HL-60 (cell line): ENCODE results near the gene JADE2.

ENCODE experiments used
- DNase-seq, 2 experiments: peaks; one replicate each; pipeline ENCODE4 v3.0.0-alpha.2; 2010 to 2020; ENCODE audit warnings: low read depth in 1 of 2, low spot score in 1 of 2
- H3K27ac ChIP-seq: fragments of 250-450 bp; sonication (Bioruptor Pico); replicated peaks from 2 replicates; pipeline ENCODE4 v1.5.1; 2020; ENCODE audit warnings: mild to moderate bottlenecking, moderate library complexity
- H3K27me3 ChIP-seq: fragments of 250-450 bp; sonication (Bioruptor Pico); 2 replicates; pipeline ENCODE4 v1.5.1; 2021; ENCODE audit warnings: mild to moderate bottlenecking, moderate library complexity; ENCODE audit not compliant: insufficient read depth, poor library complexity, severe bottlenecking
- H3K4me3 ChIP-seq: replicated peaks from 2 replicates; pipeline ENCODE4 v1.5.1; 2011; ENCODE audit warnings: mild to moderate bottlenecking, control low read depth, low read length; ENCODE audit not compliant: insufficient read depth
- GABPA ChIP-seq: IDR thresholded peaks from 2 replicates; pipeline ENCODE4 v1.6.1; 2012; ENCODE audit warnings: low read depth
- POLR2AphosphoS5 ChIP-seq: IDR thresholded peaks from 2 replicates; pipeline ENCODE4 v1.6.1; 2012; ENCODE audit warnings: low read depth
- SPI1 ChIP-seq: IDR thresholded peaks from 2 replicates; pipeline ENCODE4 v1.6.1; 2012; ENCODE audit warnings: low read depth, mild to moderate bottlenecking, borderline replicate concordance
- TF ChIP-seq, protein P1 (sequence below): IDR thresholded peaks from one replicate; pipeline ENCODE4 v1.5.1; 2011; ENCODE audit warnings: low read length, control low read depth, inconsistent platforms; ENCODE audit not compliant: insufficient read depth
- TF ChIP-seq, protein P2 (sequence below): IDR thresholded peaks from 2 replicates; pipeline ENCODE4 v1.6.1; 2012; ENCODE audit warnings: low read depth; ENCODE audit not compliant: insufficient replicate concordance

The JADE2 gene

DNA sequence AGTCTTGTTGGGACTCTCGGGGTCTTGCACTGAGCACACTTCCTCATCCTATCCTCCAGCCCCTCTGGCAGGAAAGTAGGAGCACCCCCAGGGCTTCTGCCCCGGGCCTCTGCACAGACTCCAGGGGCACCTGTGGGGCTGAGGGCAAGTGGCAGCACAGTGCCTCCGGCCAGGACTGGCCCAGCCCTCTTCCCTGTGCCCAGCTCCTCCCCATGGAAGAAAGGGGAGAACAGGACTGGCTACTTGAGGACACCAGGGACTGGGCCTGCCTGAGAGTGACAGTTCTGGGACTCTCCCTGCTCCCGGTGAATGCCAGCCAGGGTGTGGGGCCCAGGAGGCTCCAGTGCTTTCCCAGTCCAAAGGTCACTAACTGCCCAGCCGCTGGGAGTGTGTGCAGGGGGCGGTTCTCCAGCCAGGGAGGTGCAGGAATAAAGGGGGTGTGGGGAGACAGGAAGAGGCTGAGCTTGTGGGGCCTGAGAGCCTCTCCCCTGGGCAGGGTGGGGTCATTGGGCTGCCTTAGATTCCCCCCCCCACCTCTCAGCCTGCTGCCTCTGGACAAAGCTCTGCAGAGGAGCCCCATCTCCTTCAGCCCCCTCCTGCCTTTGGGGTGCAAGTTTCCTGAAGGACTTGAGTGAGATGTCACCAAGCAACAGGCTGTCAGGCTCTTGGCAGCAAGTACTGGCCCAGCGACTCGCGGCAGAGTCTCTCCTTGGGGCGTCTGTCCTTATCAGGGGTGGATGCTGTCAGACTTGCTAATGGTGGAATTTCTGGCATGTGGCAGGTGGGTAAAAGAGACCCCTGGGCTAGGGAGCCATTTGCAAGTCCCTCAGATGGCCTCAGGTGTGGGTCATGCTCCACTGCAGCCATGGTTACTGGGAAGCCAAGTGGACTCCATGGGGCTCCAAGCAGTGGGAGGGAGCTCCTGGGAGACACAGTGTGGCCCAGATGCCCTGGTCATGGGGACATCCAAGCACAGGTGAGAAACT is 19.1 kb upstream of the JADE2 start:
- no peaks in the 10 kb centered on the region for H3K27me3 ChIP-seq
- H3K4me3 ChIP-seq = no peak overlapping the region
- H3K27ac ChIP-seq = no peak overlapping the region
- DNase-seq = no peak
- TF ChIP-seq GABPA = no peak
- no peak for TF ChIP-seq SPI1
- TF ChIP-seq, protein P1, sequence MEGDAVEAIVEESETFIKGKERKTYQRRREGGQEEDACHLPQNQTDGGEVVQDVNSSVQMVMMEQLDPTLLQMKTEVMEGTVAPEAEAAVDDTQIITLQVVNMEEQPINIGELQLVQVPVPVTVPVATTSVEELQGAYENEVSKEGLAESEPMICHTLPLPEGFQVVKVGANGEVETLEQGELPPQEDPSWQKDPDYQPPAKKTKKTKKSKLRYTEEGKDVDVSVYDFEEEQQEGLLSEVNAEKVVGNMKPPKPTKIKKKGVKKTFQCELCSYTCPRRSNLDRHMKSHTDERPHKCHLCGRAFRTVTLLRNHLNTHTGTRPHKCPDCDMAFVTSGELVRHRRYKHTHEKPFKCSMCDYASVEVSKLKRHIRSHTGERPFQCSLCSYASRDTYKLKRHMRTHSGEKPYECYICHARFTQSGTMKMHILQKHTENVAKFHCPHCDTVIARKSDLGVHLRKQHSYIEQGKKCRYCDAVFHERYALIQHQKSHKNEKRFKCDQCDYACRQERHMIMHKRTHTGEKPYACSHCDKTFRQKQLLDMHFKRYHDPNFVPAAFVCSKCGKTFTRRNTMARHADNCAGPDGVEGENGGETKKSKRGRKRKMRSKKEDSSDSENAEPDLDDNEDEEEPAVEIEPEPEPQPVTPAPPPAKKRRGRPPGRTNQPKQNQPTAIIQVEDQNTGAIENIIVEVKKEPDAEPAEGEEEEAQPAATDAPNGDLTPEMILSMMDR = no peak
- no peak for TF ChIP-seq POLR2AphosphoS5
- TF ChIP-seq, protein P2, sequence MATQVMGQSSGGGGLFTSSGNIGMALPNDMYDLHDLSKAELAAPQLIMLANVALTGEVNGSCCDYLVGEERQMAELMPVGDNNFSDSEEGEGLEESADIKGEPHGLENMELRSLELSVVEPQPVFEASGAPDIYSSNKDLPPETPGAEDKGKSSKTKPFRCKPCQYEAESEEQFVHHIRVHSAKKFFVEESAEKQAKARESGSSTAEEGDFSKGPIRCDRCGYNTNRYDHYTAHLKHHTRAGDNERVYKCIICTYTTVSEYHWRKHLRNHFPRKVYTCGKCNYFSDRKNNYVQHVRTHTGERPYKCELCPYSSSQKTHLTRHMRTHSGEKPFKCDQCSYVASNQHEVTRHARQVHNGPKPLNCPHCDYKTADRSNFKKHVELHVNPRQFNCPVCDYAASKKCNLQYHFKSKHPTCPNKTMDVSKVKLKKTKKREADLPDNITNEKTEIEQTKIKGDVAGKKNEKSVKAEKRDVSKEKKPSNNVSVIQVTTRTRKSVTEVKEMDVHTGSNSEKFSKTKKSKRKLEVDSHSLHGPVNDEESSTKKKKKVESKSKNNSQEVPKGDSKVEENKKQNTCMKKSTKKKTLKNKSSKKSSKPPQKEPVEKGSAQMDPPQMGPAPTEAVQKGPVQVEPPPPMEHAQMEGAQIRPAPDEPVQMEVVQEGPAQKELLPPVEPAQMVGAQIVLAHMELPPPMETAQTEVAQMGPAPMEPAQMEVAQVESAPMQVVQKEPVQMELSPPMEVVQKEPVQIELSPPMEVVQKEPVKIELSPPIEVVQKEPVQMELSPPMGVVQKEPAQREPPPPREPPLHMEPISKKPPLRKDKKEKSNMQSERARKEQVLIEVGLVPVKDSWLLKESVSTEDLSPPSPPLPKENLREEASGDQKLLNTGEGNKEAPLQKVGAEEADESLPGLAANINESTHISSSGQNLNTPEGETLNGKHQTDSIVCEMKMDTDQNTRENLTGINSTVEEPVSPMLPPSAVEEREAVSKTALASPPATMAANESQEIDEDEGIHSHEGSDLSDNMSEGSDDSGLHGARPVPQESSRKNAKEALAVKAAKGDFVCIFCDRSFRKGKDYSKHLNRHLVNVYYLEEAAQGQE = no peak

DNA sequence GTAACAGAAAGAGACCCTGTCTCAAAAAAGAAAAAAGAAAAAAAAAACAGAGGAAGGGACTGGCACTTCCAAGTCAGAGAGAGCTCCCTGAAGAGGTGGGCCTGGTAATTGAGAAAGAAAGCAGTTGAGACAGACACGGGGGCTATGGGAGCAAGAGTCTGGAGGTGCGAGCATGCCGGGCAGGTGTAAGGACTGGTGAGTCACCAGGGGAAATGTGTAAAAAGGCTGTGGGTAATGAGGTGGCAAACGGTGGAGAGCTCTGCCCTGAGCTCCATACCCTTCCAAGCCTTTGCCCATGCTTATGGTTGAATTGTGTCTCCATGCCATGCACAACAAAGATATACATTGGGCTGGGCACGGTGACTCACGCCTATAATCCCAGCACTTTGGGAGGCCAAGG is 18.0 kb upstream of the JADE2 start:
- no peak overlapping the region for H3K4me3 ChIP-seq
- TF ChIP-seq, protein P2 = no peak
- TF ChIP-seq, protein P1 = no peak
- no peak for TF ChIP-seq SPI1
- no peak for TF ChIP-seq POLR2AphosphoS5
- TF ChIP-seq GABPA = no peak
- no peak overlapping the region for H3K27ac ChIP-seq
- H3K27me3 ChIP-seq = no peaks in the 10 kb centered on the region
- DNase-seq = no peak

DNA sequence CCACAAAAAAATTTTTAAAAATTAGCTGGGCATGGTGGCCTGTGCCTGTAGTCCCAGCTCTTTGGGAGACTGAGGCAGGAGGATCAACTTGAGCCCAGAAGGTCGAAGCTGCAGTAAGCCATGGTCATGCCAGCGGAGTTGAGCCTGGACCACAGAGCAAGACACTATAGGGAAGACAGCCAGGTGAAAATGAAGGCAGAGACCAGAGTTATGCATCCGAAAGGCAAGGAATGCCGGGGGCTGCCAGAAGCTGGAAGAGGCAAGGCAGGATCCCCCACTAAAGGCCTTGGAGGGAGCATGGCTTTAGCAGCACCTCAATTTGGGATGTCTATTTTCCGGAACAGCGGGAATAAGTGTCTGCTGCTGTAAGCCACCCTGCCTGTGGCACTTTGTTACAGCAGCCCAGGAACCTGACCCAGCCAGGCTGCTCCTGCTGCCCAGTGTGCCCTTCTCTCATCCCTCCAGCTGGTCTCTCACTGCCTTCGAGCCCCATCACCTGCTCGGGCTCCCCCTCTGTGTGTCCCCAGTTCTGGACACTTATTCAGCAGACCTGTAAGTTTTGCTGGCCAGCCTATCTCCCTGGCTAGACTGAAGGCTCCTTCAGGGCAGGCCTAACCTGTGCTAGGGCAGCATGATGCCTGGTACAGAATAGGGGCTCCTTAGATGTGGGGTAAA is 16.8 kb upstream of the JADE2 start:
- Histone ChIP-seq H3K27me3 (no peaks in the 10 kb centered on the region), H3K4me3 (no peak overlapping the region), H3K27ac (no peak overlapping the region)
- TF ChIP-seq, protein P1 = no peak
- TF ChIP-seq GABPA (no peak), POLR2AphosphoS5 (no peak), SPI1 (no peak)
- TF ChIP-seq, protein P2 = no peak
- no peak for DNase-seq
